ENCODE measurements around the gene CSAG2. TPM values are rescaled to one million over a fixed set of nuclear protein-coding genes. Genes with fewer than 3 reads are reported as not detected.
"Not testable (repeated sequence)": the region's sequence is repeated elsewhere in the genome, so short reads cannot be mapped to it uniquely, and the experiment has no call there.

Gene CSAG2
- total RNA-seq, 1 experiment from 2014 or later = not detected

- Histone ChIP-seq H3K23ac (ENCODE audit: insufficient read length, low read depth, low read length) (no peak overlapping the region), H2BK120ac (ENCODE audit: low read depth, low read length, poor library complexity, severe bottlenecking) (no peak overlapping the region), H3K79me2 (ENCODE audit: insufficient read depth, low read length) (no peaks in the 10 kb centered on the region), H2AFZ (ENCODE audit: low read length) (no peak overlapping the region), H3K27me3 (ENCODE audit: insufficient read depth, low read length) (no peaks in the 10 kb centered on the region), H3K14ac (ENCODE audit: insufficient read depth, low read length) (no peak overlapping the region), H3K23me2 (ENCODE audit: insufficient read length, low read depth, low read length, poor library complexity, severe bottlenecking) (no peaks in the 10 kb centered on the region), H3K18ac (ENCODE audit: insufficient read length, low read depth, low read length) (no peak overlapping the region), H2BK20ac (ENCODE audit: low read depth, low read length, poor library complexity, severe bottlenecking) (no peak overlapping the region), H4K91ac (ENCODE audit: insufficient read length, low read depth, low read length) (no peak overlapping the region), H3K9me3 (ENCODE audit: control insufficient read depth, low read depth, low read length) (peaks cover 4% of the 10 kb centered on the region), H2BK15ac (ENCODE audit: low read depth, low read length) (no peak overlapping the region), H3K79me1 (ENCODE audit: insufficient read depth, low read depth, low read length, poor library complexity, severe bottlenecking) (no peaks in the 10 kb centered on the region), H3K4me2 (ENCODE audit: insufficient read depth, insufficient read length, low read length) (no peak overlapping the region), H4K5ac (ENCODE audit: insufficient read length, low read depth, low read length) (no peak overlapping the region), H3K4me1 (ENCODE audit: insufficient read depth, low read length) (no peaks in the 10 kb centered on the region), H4K20me1 (ENCODE audit: control insufficient read depth, insufficient read depth, insufficient read length) (no peaks in the 10 kb centered on the region), H3T11ph (ENCODE audit: low read length) (no peak overlapping the region), H3K4ac (ENCODE audit: low read depth, low read length) (no peak overlapping the region), H3K27ac (ENCODE audit: insufficient read length, low read depth, low read length) (no peak overlapping the region), H3K9ac (ENCODE audit: extremely low read depth, insufficient read length, low read length) (no peak overlapping the region), H3K56ac (ENCODE audit: insufficient read length, low read depth, low read length) (no peak overlapping the region), H4K8ac (replicated peaks; ENCODE audit: insufficient read length, low read depth, low read length) (no peak overlapping the region), H2BK12ac (ENCODE audit: insufficient read length, low read depth, low read length) (no peak overlapping the region), H2AK5ac (ENCODE audit: insufficient read length, low read length) (no peak overlapping the region), H2BK5ac (ENCODE audit: insufficient read length, low read length) (no peak overlapping the region)
- Mint-ChIP-seq H3K9me3 (peaks cover 58 to 77% of the 10 kb centered on the region in 2 experiments), H3K27ac (no peak overlapping the region), H3K4me1 (no peaks in the 10 kb centered on the region), H3K27me3 (ENCODE audit: low read depth) (peaks cover 7% of the 10 kb centered on the region), H3K4me3 (no peak overlapping the region), H3K36me3 (ENCODE audit: insufficient read depth in 1 of 3, low read depth in 3 of 3) (peaks cover 0 to 2% (median 0%) of the 10 kb centered on the region in 3 experiments; a peak in 2 of 7 replicates)
- no peak for DNase-seq
- no CpG with 5 or more reads among the region's 2 CpGs for WGBS (ENCODE audit: extremely low coverage, insufficient read length, low lambda C conversion rate)
- TF ChIP-seq, protein P1, sequence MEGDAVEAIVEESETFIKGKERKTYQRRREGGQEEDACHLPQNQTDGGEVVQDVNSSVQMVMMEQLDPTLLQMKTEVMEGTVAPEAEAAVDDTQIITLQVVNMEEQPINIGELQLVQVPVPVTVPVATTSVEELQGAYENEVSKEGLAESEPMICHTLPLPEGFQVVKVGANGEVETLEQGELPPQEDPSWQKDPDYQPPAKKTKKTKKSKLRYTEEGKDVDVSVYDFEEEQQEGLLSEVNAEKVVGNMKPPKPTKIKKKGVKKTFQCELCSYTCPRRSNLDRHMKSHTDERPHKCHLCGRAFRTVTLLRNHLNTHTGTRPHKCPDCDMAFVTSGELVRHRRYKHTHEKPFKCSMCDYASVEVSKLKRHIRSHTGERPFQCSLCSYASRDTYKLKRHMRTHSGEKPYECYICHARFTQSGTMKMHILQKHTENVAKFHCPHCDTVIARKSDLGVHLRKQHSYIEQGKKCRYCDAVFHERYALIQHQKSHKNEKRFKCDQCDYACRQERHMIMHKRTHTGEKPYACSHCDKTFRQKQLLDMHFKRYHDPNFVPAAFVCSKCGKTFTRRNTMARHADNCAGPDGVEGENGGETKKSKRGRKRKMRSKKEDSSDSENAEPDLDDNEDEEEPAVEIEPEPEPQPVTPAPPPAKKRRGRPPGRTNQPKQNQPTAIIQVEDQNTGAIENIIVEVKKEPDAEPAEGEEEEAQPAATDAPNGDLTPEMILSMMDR (conservative IDR thresholded peaks at IDR 0.05) = no peak
Measured at GRCh38 chrX:152735101-152735500, 26.0 kb upstream of the CSAG2 start.

DNA sequence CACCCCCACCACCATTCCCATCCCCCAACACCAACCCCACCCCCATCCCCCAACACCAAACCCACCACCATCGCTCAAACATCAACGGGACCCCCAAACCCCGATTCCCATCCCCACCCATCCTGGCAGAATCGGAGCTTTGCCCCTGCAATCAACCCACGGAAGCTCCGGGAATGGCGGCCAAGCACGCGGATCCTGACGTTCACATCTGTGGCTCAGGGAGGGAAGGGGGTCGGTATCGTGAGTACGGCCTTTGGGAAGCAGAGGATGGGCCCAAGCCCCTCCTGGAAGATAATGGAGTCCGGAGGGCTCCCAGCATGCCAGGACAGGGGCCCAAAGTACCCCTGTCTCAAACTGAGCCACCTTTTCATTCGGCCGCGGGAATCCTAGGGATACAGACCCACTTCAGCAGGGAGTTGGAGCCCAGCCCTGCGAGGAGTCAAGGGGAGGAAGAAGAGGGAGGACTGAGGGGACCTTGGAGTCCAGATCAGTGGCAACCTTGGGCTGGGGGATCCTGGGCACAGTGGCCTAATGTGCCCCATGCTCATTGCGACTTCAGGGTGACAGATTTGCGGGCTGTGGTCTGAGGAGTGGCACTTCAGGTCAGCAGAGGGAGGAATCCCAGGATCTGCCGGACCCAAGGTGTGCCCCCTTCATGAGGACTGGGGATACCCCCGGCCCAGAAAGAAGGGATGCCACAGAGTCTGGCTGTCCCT, 25.2 kb upstream of the CSAG2 start:
- H3T11ph ChIP-seq (ENCODE audit: low read length); H3K23ac ChIP-seq (ENCODE audit: insufficient read length, low read depth, low read length); H2BK5ac ChIP-seq (ENCODE audit: insufficient read length, low read length); H3K4me1 ChIP-seq (ENCODE audit: insufficient read depth, low read length); DNase-seq; H3K9ac ChIP-seq (ENCODE audit: extremely low read depth, insufficient read length, low read length); H3K4me3 Mint-ChIP-seq; H2AK5ac ChIP-seq (ENCODE audit: insufficient read length, low read length); H3K18ac ChIP-seq (ENCODE audit: insufficient read length, low read depth, low read length); H4K8ac ChIP-seq (replicated peaks; ENCODE audit: insufficient read length, low read depth, low read length); H2AFZ ChIP-seq (ENCODE audit: low read length); H3K56ac ChIP-seq (ENCODE audit: insufficient read length, low read depth, low read length); H3K27ac ChIP-seq (ENCODE audit: insufficient read length, low read depth, low read length); H3K14ac ChIP-seq (ENCODE audit: insufficient read depth, low read length); H3K27me3 Mint-ChIP-seq (ENCODE audit: low read depth); H3K4me2 ChIP-seq (ENCODE audit: insufficient read depth, insufficient read length, low read length); H3K9me3 ChIP-seq (ENCODE audit: control insufficient read depth, low read depth, low read length); H4K91ac ChIP-seq (ENCODE audit: insufficient read length, low read depth, low read length); H3K36me3 Mint-ChIP-seq (ENCODE audit: insufficient read depth in 1 of 3, low read depth in 3 of 3); H4K5ac ChIP-seq (ENCODE audit: insufficient read length, low read depth, low read length); H3K23me2 ChIP-seq (ENCODE audit: insufficient read length, low read depth, low read length, poor library complexity, severe bottlenecking); H2BK20ac ChIP-seq (ENCODE audit: low read depth, low read length, poor library complexity, severe bottlenecking); H3K27ac Mint-ChIP-seq; H3K27me3 ChIP-seq (ENCODE audit: insufficient read depth, low read length); H2BK120ac ChIP-seq (ENCODE audit: low read depth, low read length, poor library complexity, severe bottlenecking); H4K20me1 ChIP-seq (ENCODE audit: control insufficient read depth, insufficient read depth, insufficient read length); H2BK15ac ChIP-seq (ENCODE audit: low read depth, low read length); H3K79me2 ChIP-seq (ENCODE audit: insufficient read depth, low read length); H3K79me1 ChIP-seq (ENCODE audit: insufficient read depth, low read depth, low read length, poor library complexity, severe bottlenecking); H2BK12ac ChIP-seq (ENCODE audit: insufficient read length, low read depth, low read length); H3K4me1 Mint-ChIP-seq; H3K4ac ChIP-seq (ENCODE audit: low read depth, low read length): not testable (repeated sequence)
- H3K9me3 Mint-ChIP-seq = peaks cover 57 to 76% of the 10 kb centered on the region in 2 experiments
- WGBS (ENCODE audit: extremely low coverage, insufficient read length, low lambda C conversion rate) = no CpG with 5 or more reads among the region's 22 CpGs
